Ishikawa (cell line): Measurements from ENCODE around the gene TRIM69.

Experiments
- CREB1 ChIP-seq: IDR thresholded peaks from 2 replicates; pipeline ENCODE4 v1.6.1; 2012; ENCODE audit warnings: low read depth
- EP300 ChIP-seq: IDR thresholded peaks from 2 replicates; pipeline ENCODE4 v1.6.1; 2012; ENCODE audit warnings: borderline replicate concordance
- FOXM1 ChIP-seq: IDR thresholded peaks from 2 replicates; pipeline ENCODE4 v1.6.1; 2012; ENCODE audit warnings: low read depth, borderline replicate concordance
- NFIC ChIP-seq: IDR thresholded peaks from 2 replicates; pipeline ENCODE4 v1.6.1; 2012
- RAD21 ChIP-seq: IDR thresholded peaks from 2 replicates; pipeline ENCODE4 v1.6.1; 2012; ENCODE audit warnings: low read depth
- TAF1 ChIP-seq: IDR thresholded peaks from 2 replicates; pipeline ENCODE4 v1.6.1; 2012; ENCODE audit warnings: low read depth, mild to moderate bottlenecking
- YY1 ChIP-seq: IDR thresholded peaks from 2 replicates; pipeline ENCODE4 v1.6.1; 2012; ENCODE audit warnings: low read depth
- ZBTB7A ChIP-seq: IDR thresholded peaks from 2 replicates; pipeline ENCODE4 v1.6.1; 2012; ENCODE audit warnings: low read depth
- TF ChIP-seq, protein P1 (sequence below): IDR thresholded peaks from 2 replicates; pipeline ENCODE4 v1.6.1; 2012; ENCODE audit warnings: low read depth, mild to moderate bottlenecking
- TF ChIP-seq, protein P2 (sequence below): IDR thresholded peaks from 2 replicates; pipeline ENCODE4 v1.6.1; 2012
- TF ChIP-seq, protein P3 (sequence below): IDR thresholded peaks from 2 replicates; pipeline ENCODE4 v1.6.1; 2012

DNA sequence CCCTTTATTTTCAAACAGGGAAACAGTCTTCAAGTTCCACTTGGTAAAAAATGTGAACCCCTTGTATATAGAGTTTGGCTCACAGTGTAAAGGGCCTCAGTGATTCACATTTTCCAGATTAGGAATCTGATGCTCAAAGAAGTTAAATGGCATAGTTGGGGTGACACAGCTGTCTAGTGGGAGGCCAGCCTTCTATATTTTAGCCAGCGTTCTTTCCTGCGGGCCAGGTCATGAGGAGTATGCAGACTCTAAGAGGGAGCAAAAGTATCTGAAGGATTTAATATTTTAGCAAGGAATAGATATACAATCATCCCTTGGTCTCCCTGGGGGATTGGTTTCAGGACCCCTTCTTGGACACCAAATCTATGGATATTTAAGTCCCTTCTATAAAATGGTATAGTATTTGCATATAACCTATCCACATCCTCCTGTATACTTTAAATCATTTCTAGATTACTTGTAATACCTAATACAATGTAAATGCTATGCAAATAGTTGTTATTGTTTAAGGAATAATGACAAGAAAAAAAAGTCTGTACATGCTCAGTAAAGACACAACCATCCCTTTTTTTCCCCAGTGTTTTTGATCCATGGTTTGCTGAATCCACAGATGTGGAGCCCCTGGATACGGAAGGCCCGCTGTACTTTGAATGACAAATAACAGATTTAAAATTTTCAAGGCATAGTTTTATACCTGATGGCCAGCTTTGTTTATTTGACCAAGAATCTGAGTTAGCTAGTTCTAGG lies 18.0 kb upstream of the TRIM69 start:
- no peak for TF ChIP-seq YY1
- TF ChIP-seq CREB1, result no peak
- TF ChIP-seq FOXM1, result no peak
- TF ChIP-seq, protein P1, sequence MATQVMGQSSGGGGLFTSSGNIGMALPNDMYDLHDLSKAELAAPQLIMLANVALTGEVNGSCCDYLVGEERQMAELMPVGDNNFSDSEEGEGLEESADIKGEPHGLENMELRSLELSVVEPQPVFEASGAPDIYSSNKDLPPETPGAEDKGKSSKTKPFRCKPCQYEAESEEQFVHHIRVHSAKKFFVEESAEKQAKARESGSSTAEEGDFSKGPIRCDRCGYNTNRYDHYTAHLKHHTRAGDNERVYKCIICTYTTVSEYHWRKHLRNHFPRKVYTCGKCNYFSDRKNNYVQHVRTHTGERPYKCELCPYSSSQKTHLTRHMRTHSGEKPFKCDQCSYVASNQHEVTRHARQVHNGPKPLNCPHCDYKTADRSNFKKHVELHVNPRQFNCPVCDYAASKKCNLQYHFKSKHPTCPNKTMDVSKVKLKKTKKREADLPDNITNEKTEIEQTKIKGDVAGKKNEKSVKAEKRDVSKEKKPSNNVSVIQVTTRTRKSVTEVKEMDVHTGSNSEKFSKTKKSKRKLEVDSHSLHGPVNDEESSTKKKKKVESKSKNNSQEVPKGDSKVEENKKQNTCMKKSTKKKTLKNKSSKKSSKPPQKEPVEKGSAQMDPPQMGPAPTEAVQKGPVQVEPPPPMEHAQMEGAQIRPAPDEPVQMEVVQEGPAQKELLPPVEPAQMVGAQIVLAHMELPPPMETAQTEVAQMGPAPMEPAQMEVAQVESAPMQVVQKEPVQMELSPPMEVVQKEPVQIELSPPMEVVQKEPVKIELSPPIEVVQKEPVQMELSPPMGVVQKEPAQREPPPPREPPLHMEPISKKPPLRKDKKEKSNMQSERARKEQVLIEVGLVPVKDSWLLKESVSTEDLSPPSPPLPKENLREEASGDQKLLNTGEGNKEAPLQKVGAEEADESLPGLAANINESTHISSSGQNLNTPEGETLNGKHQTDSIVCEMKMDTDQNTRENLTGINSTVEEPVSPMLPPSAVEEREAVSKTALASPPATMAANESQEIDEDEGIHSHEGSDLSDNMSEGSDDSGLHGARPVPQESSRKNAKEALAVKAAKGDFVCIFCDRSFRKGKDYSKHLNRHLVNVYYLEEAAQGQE, result no peak
- no peak for TF ChIP-seq NFIC
- no peak for TF ChIP-seq TAF1
- TF ChIP-seq, protein P2, sequence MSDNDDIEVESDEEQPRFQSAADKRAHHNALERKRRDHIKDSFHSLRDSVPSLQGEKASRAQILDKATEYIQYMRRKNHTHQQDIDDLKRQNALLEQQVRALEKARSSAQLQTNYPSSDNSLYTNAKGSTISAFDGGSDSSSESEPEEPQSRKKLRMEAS, result no peak
- no peak for TF ChIP-seq RAD21
- TF ChIP-seq ZBTB7A, result no peak
- no peak for TF ChIP-seq EP300
- TF ChIP-seq, protein P3, sequence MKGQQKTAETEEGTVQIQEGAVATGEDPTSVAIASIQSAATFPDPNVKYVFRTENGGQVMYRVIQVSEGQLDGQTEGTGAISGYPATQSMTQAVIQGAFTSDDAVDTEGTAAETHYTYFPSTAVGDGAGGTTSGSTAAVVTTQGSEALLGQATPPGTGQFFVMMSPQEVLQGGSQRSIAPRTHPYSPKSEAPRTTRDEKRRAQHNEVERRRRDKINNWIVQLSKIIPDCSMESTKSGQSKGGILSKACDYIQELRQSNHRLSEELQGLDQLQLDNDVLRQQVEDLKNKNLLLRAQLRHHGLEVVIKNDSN, result no peak
